GM21619 (cell line): ENCODE data around the gene DLD.
"Not testable (repeated sequence)": the region's sequence is repeated elsewhere in the genome, so short reads cannot be mapped to it uniquely, and the experiment has no call there.

Experiments
- ATAC-seq: cut with Tn5 transposase; IDR thresholded peaks from one replicate; pipeline ENCODE4 v1.9.1; 2021; ENCODE audit not compliant: unreplicated experiment

Gene DLD

GRCh38 chr7:107943018-107943417, 52.0 kb downstream of the DLD start:
- ATAC-seq = no peak

GRCh38 chr7:107944411-107945169, 53.6 kb downstream of the DLD start:
- ATAC-seq = no peak

GRCh38 chr7:107945332-107945731, 54.3 kb downstream of the DLD start:
- ATAC-seq = no peak

- no peak for ATAC-seq
Observed at GRCh38 chr7:107946451-107946850, 55.5 kb downstream of the DLD start.

DNA sequence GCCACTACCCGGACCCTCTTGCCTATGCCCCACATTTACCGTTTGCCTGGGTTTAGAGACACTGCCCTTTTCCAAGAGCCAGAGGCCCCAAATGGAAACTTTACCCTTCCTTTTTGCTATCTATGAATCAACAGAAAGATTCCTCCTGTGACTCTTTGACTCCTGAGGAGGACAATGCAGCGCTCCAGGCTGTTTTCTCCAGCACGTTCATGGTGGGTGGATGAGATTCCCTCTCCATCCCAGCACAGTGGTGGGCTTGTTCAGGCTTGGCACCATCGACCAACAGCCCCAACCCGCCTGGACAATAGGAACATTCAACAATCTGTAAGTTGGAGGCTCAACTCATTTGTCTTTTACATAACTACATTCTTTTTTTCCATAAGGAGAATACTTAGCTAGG, 55.9 kb downstream of the DLD start:
- no peak for ATAC-seq

DNA sequence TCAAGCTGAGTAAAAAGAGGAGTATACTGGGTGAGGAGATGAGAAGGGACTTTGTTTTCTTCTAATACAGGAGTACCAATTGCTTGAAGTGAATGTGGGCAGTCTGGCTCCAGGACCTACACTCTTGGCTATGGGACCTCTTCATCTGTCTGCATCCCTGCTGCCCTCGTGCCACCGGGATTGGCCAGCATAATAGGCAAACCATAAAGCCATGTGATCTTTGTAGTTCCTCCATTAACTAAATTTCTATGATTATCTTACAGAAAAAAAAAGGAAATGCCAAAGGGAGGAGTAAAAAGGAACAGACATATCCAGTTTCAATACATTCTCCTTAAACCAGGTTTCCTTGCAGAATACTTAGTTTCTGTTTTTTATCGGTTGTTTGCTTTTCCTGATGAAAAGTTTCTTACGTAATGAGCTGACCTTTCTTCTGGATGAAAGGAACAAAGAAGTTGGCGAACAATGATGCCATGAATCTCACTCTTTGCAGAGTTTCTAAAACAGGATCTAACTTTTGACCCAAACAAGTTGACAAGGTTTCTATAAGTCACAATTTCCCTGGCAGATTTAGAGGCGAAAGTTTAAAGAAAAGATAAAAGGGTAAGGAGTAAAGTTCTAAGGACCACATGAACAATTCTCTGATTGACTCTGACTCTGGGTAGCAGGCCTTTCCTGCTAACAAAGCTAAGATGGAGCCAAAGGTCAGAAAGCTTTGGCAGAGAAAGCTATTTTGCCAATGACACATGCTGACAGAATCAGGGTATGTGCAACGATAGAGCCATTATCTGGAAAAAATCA, 57.9 kb downstream of the DLD start:
- no peak for ATAC-seq

GRCh38 chr7:107949443-107949935, 58.5 kb downstream of the DLD start:
- no peak for ATAC-seq

GRCh38 chr7:107951172-107951787, 60.3 kb downstream of the DLD start:
- ATAC-seq = no peak

DNA sequence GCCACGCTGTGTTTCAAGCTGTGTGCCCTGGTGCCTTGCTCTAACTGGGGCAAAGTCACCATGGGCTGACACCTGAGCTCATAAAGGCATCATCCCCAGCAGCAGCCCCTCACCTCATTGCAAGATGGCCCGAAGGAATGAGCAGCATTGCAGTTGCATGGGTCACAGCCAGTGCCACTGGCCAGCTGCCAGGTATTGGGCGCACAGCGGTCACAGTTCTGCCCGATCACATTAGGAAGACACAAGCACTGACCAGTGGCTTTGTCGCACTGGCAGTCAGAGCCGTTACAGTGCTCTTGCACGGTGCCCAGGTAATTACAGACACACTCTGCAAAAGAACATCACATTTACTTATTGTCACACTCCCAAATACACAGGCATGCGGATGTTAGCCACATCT, 60.9 kb downstream of the DLD start:
- ATAC-seq = no peak

- no peak for ATAC-seq
Observed at GRCh38 chr7:107953265-107953923, 62.4 kb downstream of the DLD start.

- no peak for ATAC-seq
Observed at GRCh38 chr7:107953924-107954303, 62.9 kb downstream of the DLD start.

DNA sequence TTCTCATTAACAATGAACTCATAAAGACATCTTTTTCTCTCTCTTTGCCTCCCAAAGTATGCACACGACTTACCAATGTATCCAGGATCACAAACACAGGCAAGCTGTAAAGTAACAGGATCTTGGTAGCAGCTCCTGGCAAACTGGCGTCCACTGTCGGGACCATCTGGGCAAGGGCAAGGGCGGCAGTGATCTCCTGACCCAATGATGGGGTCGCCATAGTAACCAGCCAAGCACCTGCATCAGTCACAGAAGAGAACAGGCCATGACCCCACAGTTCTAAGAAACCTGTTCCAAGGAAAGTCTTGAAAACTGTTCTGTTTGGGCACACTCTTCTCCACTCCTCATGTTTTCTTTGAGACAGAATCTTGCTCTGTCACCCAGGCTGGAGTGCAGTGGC, 64.4 kb downstream of the DLD start:
- no peak for ATAC-seq

- ATAC-seq = not testable (repeated sequence)
Observed at GRCh38 chr7:107956950-107957349, 66.0 kb downstream of the DLD start.

DNA sequence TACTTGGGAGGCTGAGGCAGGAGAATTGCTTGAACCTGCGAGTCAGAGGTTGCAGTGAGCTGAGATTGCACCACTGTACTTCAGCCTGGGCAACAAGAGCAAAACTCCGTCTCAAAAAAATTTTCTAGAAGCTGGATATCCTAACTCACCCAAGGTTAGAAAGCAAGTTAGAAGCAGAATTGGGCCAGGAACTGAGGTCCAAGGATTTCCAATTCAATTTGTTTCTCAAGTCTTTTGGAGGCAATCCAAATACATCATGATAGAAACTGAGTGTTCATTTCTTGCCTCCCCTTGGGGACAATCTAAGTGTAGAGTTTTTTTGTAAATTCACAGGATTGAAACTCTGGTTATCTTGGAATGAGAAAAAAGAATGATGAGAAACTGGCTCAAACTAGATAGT, 66.5 kb downstream of the DLD start:
- ATAC-seq = no peak

- no peak for ATAC-seq
Observed at GRCh38 chr7:107958764-107959526, 68.0 kb downstream of the DLD start.

DNA sequence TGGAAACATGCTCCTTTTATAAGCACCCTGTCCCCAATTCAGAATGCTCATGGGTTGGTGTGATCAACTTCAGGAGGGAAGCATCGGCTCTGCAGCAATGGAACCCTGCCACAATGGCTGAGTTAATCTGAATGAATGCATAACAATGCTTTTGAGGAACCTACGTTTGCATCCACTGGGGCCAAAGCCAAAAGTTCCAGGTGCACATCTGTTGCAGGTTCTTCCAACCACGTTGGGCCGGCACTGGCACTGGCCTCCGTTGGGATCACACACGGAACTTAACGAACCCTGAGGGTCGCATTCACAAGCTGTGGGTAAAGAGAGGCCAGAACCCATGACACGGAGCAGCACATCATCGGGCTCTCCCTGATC, 68.5 kb downstream of the DLD start:
- ATAC-seq = no peak

- no peak for ATAC-seq
Observed at GRCh38 chr7:107960272-107960671, 69.3 kb downstream of the DLD start.

- no peak for ATAC-seq
Observed at GRCh38 chr7:107961405-107961804, 70.4 kb downstream of the DLD start.

DNA sequence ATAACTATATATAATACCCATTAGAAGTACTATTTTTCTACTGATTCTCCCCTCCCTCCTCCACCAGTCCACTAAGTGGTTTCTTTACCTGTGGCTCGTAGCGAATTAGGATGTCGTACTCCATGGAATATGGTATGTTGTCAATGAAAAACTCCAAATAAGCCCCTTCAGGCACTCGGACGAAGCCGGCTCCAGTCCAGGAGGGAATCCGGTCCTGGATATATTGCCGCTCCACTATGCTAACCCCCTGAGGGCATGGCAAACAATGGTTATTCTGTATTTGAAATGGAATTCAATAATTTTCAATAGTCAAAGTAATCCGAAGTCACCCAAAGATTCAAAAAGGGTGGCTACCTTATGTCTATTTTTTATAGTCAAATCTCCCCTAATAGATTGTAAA, 71.8 kb downstream of the DLD start:
- no peak for ATAC-seq

DNA sequence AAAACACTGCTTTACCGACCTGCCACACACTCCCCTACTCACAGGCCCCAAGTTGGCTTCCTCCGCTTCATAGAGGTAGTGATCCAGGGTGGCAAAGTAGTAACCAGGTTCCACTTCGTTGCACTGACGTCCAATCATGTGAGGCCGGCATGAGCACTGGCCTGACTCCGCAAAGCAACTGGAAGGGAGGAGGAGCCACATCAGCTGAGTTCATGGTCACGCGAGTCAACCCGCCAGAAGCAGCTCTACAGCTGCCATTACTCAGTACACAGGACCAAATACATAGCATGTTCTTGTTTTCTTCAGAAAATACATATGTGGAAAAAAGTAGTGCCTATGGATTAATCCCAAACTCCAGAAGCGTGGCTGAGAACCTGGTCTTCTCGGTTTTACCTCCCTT, 73.5 kb downstream of the DLD start:
- ATAC-seq = no peak

GRCh38 chr7:107966711-107967110, 75.7 kb downstream of the DLD start:
- no peak for ATAC-seq
